NCI-H2227 (cell line): ENCODE data around the gene ABCG1.

Experiments used
- DNase-seq: peaks from one replicate; lab custom pipeline; 2025; ENCODE audit not compliant: unreplicated experiment; lab: John Stamatoyannopoulos, UW

ABCG1 gene

DNA sequence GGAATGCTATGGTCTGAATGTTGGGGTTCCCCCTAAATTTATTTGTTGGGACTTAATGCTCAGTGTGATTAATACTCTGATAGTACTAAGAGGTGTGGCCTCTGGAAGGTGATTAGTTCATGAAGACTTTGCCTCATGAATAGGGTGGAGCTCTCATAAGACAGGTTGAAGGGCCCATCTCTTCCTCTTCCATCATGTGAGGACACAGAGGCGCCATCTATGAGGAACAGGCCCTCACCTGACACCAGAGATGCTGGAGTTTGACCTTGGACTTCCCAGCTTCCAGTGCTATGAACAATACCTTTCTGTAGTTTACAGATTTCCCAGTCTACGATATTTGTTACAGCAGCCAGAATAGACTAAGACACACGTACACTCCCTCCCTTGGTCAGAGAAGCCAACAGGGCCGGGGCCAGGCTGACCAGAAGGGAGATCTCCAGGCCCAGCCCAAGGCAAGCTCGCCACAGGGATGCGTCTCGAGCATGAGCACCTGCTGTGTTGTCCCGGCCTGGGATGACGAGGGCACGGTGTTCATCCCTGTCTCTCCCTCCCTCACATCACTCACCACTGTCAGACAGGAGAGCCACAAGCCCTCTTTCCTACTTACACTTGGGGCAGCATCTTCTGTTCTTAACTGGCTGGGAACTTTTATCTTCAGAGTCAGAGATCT lies 4.7 kb upstream of the ABCG1 start:
- no peak for DNase-seq

DNA sequence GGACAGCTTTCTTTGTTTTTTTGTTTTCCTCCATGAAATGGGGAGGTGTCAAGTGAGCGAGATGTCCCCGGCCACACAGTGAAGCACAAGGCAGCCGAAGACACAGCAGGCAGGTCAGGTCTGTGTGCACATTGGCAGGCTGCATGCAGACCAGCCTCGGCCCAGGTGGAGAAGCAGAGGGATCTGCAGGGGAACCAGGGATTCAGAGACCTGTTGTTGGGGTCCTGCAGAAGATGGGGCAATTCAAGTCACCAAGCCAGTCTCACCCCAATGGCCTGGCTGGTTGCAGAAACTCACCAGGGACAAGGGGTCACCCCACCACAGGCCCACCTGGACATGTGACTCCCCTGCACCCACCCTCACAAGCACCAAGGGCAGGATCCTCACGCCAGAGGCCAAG lies 4.0 kb upstream of the ABCG1 start:
- DNase-seq = no peak

DNA sequence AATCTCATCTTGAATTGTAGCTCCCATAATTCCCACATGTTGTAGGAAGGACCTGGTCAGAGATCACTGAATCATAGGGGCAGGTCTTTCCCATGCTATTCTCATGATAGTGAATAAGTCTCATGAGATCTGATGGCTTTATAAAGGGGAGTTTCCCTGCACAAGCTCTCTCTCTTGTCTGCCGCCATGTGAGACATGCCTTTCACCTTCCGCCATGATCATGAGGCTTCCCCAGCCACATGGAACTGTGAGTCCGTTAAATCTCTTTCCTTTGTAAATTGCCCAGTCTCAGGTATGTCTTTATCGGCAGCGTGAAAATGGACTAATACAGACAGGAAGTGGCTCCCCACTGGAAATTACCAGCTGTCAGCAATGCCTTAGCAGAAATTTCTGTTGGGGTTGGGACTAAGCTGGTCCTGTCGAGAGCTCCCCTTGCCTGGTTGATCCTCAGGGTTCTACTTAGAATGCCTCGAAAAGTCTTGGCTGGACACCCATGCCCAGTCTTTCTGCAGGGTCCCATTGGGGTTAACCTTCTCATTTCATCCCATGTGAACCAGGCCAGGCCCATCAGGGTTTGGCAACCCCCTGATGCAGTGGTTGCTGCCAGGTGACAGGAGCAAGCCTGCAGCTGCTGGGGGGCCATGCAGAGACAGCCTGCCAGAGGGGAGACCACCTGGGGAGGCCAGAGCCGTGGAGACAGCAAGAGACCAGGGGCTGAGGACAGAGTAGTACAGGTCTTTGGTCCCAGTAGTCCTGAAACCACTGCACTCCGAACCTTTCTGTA lies 2.8 kb upstream of the ABCG1 start:
- no peak for DNase-seq

DNA sequence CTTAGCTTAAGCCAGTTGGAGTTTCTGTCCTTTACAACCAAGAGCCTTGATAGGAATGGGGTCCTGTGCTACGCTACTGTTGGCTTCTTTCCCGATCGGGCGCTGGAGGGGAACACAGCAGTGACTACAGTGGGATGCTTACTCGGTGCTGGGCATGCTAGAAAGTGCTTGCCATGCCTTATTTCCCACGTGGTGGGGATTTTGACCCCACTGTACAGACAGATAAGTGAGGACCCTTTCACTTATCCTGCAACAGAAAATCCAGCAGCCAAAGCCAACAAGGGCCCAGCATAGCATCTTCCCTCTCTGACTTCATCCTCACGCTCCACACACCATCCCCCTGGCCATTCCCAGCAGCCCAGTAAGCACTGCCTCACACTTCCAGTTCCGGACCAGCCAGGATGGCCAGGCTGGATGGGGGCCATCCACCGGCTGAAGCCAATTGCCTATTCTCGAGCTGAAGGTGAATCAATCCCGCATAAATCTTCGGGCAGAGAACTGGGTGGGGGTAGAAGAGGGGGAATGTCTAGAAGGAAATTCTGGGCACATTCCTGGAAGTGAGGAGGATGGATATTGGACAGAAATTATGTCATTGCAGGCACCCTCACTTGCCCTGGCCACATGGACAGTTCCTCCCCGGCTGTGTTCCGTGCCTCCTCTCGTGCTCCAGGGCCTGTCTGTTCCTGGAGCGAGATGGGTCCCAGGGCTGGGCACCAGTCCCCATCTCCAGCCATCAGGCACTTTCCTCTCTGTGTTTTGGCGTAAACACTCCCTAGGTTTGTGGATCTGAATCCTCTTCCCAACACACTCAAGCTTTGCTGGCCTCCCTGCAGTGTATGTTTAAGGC lies 2.0 kb upstream of the ABCG1 start:
- DNase-seq = no peak

DNA sequence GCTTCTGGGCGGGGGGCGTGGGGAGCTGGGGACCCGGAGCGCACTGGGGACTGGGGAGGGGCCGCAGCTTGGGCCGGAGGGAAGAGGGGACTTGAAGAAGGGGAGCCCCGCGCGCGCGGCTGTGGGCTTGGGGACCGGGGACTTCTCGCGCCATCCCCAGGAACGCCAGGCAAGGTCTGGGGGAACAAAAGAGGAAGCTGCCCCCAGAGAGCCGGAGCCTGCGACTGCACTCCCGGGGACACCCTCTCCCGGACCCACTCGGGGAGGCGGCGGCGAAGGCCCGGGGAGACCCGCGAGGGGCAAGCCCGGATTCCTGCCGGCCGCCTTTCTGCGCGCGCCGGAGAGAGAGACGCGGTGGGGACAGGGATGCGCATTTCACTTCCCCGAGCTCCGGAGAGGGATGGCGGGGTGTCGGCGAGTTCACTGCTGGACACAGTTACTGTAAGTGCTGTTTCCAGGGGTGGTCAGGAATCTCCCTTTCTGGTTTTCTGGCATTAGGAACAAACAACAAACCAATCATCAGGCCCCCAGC lies 732 bp downstream of the ABCG1 start:
- DNase-seq = peak; percentile 35

DNA sequence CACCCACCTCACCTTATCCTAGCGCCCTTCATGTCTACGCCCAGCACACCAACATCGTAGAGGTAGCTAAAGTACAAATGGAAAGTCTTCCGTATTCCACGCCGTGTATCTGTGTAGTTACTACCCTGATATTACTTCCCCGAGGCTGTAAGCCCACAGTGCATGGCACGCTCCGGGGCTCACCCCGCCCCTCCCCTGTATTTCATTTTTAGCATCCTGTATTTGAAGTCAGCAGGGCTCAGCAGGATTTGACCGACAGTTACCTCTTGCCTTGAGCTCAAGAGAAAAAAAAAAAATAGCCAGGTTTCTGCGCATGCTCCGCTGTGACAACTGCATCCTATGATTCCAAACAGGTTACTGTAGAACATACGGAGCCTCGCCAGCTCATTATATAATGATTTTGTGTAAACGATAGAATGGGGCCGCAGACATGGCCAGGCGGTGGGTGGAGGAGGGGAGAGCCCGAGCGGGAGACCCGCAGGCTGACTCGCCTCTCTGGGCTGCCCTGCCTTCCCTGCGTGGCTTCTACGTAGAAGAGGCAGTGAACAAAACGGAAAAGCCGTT lies 1.3 kb downstream of the ABCG1 start:
- DNase-seq = peak; percentile 93

DNA sequence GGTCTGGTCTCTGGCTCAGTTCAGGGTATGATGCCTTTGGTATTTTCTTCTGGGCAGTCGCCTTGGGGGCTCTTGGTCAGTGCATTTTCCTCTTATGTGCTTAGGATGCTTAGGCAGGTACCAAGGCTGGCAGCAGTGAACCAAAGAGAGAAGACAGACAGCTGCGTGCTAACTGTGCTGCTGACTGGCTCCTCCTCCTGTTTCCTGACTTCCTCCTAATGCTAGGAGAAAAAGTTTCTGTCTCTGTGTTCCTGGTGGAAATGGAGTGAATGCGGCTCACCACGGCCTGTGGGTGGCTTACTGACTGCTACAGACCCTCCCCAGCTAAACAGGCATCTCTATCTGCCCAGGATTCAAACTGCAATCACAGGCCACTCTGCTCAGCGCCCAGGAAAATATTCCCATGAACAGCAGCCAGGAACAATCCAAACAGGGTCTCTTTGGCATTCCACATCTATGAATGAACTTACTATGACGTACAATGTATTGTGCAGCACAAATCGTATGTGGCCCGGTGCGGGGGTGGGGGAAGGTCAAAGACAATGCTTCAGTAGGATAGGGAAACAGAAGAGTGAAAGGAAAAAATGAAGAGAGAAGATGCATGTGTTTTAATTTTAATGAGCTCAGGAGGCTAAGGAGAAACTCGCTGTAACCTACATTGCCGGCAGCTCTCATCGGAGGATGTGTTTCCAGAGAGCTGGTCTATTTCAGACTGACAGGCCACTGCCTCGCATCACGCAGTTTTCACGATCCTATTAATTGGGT lies 2.8 kb downstream of the ABCG1 start:
- no peak for DNase-seq

DNA sequence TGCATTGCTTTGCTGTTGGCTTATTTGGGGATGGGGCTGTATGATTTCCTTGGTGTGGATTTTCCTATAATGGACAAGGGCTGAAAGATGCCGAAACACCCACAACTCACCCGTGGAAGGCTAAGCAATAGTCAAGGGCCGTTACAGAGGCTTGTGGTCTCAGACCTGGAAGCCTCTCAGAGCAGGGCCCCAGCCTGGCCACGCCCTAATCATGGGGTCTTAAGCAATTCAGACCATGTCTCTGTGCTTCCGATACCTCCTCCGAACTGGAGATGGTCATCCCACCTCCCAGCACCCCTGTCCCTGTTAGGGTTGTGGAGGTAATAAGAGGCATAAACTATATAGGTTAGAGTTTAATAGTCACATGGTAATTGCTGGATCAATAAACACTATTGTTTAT lies 3.4 kb downstream of the ABCG1 start:
- no peak for DNase-seq

DNA sequence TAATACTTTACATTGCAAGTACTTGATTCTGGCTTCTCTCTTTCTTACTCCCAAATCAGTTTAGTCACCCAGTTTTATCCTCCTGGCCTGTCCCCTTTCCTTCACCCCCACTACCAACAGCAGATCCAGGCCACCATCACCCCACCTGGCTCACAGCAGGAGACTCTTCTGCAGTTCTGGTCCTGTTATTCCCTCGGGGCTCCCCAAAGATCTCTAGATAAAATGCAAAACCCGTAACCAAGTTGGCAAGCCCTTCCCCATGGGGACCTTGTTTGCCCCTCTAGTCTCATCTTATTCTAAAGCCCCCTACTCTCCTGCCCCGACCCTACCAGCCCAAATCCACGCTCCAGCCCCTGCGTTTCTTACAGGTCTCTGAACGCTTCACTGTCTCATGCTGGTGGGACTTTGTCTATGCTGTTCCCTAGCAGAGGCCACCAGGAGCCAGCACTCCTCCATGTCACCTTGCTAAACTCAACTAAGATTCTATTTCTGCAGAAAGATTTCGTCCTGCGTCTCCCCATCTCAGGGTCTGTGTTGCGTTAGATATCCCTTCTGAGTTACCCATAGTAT lies 4.0 kb downstream of the ABCG1 start:
- DNase-seq = no peak

DNA sequence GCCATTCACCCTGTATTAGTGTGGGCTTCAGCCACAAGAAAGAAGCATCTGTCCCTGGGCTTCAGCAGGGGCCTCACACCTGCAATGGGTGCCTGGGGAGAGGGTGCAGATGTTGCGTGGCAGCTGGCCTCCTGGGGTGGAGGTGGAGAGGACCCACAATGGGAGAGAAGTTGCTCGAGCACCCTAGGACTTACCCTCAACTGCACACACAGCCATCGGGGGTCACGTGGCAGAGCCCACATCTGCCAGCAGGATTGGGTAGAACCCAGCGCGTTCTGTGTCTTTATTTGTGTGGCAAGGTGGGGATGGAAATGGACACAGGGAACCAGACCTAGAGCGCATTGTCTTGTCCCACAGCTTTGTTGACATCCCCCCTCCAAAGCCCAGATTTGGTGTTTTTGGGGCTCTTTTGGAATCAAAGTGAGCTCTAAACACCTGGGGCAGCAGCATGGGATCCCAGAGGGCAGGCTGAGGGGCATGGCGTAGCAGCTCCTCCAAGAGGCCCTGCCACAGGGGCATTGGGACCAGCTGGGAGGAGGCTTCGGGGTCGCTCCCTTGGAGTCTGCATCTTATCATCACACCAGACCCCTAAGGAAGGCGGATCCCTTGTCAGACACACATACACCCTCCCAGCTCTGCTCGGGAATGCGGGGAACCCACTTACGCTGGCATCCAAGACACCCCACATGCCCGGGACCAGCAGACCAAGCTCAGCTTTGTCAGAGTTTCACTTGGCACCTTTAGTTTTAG lies 5.1 kb downstream of the ABCG1 start:
- DNase-seq = no peak

DNA sequence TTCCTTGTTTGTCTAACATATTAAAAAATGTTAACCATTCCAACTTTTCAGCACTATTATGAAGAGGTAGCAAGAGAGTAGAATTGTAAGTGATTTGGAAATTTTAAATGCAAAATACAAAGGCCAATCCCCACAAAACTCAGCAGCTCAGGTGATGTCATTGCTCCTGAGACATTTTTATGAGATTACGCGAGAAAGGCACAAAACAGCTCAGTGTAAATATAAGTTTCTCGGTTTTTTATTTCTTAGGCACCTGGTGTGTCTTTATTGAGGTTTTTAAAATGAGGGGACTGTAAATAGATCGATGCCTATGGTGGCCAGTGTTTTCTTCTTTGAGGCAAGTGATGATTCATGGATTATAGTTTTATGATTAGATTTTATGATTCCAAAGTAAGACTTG lies 6.1 kb downstream of the ABCG1 start:
- no peak for DNase-seq

DNA sequence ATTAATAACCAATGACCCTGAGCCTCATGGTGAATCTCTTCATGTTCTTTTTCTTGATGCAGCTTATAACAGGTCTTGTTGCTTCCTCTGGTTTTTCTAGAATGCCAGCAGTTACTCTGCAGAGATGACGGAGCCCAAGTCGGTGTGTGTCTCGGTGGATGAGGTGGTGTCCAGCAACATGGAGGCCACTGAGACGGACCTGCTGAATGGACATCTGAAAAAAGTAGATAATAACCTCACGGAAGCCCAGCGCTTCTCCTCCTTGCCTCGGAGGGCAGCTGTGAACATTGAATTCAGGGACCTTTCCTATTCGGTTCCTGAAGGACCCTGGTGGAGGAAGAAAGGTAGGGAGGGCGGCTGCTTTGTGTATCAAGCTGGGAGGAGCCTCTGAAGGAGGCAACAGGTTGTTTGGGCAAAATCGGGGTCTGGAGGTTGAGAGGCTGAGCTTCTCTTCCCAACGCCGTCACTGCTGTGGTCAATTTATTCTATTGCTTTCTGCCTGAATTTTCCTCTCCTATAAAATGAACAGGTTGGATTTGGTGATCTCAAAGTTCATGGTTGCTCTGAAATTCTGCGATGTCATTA lies 6.7 kb downstream of the ABCG1 start:
- no peak for DNase-seq

DNA sequence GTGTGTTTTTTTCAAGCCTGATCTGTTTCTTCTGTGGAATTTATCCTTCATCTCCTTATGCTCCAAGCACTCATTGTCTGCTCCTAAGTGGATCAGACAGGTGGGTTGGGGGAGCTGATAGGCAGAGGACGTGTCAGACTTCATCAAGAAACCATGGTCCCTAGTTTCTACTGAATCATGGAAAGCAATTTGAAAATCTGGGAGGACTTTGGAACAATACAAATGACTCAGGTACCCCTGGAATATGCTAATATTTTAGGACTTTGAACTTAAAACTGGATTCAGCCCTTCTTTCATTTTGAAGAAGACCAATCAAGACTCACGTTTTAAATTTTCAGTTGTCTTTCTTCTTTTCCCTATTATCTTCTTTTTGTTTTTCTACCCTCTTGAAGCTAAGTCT lies 7.7 kb downstream of the ABCG1 start:
- DNase-seq = no peak

DNA sequence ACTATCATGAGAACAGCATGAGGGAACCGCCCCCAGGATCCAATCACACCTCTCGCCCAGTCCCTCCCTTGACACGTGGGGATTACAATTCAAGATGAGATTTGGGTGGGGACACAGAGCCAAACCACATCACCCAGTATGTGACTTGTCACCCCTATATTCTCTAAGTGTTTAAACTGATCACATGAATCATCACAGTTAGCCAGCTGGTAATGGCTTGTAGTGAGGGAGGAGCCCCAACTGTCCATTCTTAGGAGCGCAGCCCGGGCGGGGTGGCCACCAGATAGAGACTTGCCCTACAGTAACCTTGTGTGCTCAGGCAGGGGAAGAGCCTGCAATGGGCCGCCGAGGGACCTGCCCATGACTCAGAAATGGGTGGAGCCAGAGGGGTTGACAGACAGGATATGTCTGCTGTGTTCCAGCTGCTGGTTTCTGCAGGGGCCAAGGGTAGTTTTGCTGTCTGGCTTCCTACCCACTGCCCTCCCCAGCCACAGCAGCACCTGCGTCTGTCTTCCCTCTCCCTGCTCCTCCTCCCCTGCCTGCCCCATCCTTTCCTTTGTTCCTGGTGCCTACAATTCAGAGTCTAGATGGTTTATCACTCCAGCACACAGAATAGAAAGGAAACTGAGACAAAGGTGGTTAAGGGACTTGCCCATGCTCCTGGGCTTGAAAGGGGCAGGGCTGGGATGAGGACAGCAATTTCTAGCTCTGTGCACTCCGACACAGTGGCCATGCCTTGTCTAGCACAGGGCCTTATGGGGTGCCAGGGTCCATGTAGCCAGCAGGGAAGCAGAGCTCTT lies 9.2 kb downstream of the ABCG1 start:
- DNase-seq = no peak

DNA sequence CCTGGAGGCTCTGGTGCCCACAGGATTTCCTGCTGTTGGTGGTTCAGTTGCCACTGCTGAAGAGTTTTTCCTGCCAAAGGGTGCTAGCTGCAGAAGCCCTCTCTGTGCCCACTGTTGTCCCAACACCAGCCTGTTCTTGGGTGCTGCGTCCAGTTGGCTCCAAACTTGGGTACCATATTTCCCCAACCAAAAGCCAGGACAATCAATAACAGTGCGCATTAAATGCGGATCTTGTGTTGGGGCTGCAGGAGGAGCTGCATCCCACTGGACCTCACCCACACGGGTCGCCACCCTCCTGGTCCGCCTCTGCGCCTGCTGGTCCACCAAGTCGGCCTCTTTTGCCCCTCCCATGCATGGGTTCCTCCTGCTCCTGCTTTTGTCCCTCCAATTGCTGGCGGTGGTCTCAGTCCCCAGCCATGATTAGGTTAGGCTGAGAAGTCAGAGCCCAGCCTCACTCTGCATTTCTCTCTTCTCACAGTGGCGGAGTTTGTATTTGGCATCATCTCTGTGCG lies 9.8 kb downstream of the ABCG1 start:
- DNase-seq = no peak

DNA sequence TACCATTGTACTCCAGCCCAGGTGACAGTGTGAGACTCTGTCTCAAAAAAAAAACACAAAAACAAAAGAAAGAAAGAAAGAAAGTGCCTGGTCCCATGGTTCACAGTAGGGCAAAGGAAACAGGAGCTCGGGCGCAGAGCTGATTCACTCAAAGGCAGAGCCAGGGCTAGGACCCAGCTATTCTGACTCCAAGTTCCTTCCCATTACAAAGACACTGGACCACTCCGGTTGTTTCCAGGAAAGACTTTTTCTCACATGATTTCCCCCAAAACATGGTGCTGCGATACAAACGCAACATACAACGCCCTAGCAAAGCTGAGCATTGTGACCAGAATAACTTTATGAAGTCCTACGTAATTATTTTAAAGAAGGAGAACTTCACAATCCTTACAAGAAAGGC lies 10.7 kb downstream of the ABCG1 start:
- no peak for DNase-seq

DNA sequence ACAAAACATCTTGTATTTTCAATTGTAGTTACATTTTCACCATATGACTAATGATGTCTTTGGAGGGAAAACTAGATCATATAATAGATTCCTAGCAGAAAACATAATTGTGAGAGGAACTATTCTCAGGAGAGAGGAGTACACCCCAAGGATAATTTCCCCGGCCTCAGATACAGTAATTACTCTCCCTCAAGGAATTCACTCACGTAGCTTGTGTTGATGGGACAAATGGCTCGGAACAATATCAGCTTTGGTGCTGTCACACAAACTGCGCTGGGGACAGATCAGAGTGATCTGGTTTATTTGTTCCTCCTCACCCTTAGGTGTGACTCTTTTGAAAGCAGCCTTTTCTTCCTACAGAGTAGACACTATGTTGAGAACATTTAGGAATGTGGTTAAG lies 11.2 kb downstream of the ABCG1 start:
- no peak for DNase-seq

DNA sequence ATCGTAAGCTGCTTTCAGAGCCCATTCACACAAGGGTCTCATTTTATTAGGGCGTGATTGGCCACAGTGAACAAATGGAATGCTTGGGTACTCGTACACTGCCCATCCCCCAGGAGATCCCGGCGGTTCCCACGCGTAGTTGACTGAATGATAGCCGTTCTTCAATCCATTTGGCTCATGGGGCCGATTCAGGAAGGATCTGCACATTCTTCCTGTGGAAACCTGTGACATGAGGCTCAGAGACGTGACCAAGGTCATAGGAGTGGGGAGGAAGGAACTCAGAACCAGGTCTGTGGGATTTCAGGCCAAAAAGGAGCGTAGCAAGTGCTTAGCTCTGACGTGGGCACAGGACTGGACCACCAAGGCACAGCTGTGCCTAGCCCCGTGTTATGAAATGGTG lies 11.7 kb downstream of the ABCG1 start:
- DNase-seq = no peak
